ENCODE measurements around the gene FAHD2A.
"Not testable (repeated sequence)": the region's sequence is repeated elsewhere in the genome, so short reads cannot be mapped to it uniquely, and the experiment has no call there.

The FAHD2A gene

GRCh38 chr2:95376311-95377215, 25.9 kb upstream of the FAHD2A start:
- DNase-seq (ENCODE audit: low spot score) = no peak

GRCh38 chr2:95377216-95378123, 25.0 kb upstream of the FAHD2A start:
- DNase-seq (ENCODE audit: low spot score) = no peak

GRCh38 chr2:95378281-95378680, 24.2 kb upstream of the FAHD2A start:
- DNase-seq (ENCODE audit: low spot score) = not testable (repeated sequence)

DNA sequence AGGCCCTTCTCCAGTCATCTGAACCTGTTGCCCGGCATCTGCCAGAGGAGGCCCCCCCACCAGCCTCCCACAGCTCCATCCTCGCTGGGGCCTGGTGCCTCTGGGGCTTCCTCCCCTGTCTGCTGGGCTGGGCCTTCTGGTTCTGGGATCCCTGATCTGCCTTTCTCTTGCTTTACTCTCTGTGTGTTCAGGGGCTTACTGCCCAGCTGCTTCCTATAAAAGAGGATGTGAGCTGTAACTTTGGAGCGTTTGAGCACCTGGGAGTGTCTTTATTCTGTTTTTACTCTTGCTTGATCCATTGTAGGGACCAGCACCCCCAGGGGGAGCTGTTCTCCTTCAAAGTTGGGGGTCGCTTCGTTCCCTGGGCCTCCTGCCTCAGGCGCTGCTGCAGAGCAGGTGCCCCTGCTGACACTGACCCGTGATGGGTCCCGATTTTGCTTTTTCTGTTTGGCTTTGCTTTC, 23.1 kb upstream of the FAHD2A start:
- DNase-seq (ENCODE audit: low spot score) = peak; percentile 37

DNA sequence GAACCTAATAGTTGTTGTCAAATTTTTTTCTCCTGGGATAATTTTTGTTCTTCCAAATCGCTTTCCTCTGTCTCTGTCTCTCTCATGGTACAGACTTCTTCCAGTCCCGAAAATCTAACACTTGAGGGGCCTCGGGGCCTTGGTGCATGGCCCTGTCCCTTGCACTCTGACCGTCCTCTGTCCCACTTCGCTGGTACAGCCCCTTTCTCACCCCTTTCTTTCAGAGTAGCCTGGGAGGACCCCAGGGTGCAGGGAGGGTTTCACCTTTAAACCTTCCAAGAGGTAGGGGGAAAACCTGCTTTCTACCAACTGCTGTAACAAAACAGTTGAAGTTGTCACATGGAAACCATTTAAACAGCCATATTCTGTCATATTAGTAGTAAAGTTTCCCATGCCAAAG, 22.2 kb upstream of the FAHD2A start:
- DNase-seq (ENCODE audit: low spot score) = no peak

GRCh38 chr2:95380731-95381130, 21.8 kb upstream of the FAHD2A start:
- DNase-seq (ENCODE audit: low spot score) = no peak

DNA sequence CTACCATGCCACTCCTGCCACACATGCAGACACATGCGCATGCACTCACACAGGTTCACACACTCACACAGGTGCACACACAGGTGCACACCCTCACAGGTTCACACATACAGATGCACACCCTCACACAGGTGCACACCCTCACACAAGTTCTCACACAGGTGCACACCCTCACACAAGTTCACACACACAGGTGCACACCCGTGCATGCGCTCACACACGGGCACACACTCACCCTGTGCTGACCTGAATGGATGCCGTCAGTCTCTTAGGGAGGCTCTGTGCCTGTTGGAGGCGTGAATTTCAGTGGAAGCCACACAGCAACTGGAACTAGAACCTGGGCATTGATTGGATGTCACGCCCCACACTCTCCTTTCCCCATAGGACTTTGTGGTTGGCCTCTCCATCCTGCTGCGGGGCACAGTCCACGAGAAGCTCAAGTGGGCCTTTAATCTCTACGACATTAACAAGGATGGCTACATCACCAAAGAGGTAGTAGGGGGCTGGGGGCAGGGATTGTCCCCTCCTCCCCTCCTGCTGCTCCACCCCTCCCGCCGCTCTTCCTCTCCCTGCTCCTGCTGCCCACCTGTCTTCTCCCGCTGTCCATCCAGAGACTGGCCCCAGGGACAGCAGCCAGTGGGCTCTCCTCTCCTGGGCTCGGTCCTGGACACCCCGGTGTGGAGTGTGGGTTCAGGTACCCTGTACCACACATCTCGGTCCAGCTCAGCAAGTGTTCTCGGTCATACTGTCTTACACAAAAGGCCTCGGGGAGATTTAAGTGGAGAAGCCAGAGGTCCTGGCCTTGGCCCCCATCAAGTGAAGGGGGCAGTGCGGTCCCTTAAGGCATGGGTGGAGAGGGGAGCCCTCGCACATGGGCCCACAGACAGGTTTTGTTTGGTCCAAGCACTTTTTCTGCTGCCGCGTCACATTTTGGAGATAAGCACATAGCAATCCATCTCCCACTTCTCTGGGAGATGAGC, 21.0 kb upstream of the FAHD2A start:
- no peak for DNase-seq (ENCODE audit: low spot score)

DNA sequence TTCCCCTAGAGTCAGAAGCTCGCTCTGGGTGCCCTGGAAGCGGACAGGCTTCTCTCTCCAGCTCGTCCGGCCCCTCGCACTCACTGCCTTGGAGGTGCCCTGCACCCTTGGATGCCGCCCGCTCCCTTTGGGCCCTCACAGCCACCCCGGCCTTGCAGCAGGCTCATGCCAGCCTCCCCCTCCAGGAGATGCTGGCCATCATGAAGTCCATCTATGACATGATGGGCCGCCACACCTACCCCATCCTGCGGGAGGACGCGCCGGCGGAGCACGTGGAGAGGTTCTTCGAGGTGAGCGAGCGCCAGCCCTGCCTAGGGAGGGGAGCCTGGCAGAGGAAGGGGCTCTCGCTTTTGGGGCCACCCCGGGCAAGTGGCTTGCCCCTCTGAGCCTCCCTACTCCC, 20.3 kb upstream of the FAHD2A start:
- no peak for DNase-seq (ENCODE audit: low spot score)

- no peak for DNase-seq (ENCODE audit: low spot score)
Measured at GRCh38 chr2:95382686-95383634, 19.5 kb upstream of the FAHD2A start.

DNA sequence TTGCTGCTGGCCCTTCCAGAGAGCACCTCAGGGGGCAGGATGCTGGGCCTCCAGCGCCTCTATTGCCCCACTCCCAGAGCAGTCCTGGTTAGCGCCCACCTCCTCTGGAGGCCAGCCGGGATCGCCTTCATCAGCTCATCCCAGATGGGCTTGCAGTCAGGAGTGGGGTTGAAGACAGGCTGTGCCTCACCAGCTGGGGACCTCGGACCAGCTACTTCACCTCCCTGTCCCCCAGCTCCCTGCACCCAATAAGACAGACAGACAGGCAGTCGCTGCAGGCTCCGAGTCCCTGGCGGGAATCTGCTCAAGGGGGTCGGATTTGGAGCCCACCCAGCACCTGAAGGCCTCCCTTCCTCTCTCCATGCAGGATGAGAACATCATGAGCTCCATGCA, 18.9 kb upstream of the FAHD2A start:
- DNase-seq (ENCODE audit: low spot score) = no peak

DNA sequence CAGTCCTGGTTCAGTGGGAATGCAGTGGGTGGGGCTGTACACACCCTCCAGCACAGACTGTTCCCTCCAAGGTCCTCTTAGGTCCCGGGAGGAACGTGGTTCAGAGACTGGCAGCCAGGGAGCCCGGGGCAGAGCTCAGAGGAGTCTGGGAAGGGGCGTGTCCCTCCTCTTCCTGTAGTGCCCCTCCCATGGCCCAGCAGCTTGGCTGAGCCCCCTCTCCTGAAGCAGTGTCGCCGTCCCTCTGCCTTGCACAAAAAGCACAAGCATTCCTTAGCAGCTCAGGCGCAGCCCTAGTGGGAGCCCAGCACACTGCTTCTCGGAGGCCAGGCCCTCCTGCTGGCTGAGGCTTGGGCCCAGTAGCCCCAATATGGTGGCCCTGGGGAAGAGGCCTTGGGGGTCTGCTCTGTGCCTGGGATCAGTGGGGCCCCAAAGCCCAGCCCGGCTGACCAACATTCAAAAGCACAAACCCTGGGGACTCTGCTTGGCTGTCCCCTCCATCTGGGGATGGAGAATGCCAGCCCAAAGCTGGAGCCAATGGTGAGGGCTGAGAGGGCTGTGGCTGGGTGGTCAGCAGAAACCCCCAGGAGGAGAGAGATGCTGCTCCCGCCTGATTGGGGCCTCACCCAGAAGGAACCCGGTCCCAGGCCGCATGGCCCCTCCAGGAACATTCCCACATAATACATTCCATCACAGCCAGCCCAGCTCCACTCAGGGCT, 17.5 kb upstream of the FAHD2A start:
- no peak for DNase-seq (ENCODE audit: low spot score)

GRCh38 chr2:95385570-95385984, 16.9 kb upstream of the FAHD2A start:
- no peak for DNase-seq (ENCODE audit: low spot score)

GRCh38 chr2:95386031-95386430, 16.5 kb upstream of the FAHD2A start:
- no peak for DNase-seq (ENCODE audit: low spot score)

GRCh38 chr2:95387358-95387757, 15.2 kb upstream of the FAHD2A start:
- DNase-seq (ENCODE audit: low spot score) = no peak

DNA sequence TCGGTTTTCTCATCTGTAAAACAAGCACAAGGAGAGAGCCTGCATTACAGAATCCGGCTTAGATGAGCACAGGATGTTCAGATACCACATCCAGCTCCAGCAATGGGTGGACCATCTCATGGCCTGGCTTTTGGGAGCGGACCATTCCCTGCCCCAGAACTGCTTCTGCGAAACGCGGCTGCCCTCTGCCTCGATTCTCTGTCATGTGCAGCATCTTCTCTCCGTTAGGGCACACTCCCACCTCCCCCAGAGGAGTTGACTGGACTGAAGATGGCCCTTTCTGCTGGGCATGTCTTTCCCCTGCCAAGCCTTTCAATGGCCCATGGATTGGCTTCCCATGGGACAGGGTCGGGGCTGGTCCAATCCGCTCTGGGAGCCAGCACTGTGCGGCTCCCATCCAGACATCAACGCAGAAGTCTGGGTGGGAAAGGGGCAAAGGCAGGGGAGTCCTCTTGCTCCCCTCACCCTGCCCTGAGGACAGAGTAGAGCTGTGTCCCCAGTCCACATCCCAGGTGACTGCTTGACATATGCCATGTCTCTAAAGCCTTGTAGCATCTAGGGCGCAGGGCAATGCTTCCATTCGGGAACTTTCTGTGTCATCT, 14.3 kb upstream of the FAHD2A start:
- DNase-seq (ENCODE audit: low spot score) = no peak

GRCh38 chr2:95388856-95389244, 13.7 kb upstream of the FAHD2A start:
- no peak for DNase-seq (ENCODE audit: low spot score)

DNA sequence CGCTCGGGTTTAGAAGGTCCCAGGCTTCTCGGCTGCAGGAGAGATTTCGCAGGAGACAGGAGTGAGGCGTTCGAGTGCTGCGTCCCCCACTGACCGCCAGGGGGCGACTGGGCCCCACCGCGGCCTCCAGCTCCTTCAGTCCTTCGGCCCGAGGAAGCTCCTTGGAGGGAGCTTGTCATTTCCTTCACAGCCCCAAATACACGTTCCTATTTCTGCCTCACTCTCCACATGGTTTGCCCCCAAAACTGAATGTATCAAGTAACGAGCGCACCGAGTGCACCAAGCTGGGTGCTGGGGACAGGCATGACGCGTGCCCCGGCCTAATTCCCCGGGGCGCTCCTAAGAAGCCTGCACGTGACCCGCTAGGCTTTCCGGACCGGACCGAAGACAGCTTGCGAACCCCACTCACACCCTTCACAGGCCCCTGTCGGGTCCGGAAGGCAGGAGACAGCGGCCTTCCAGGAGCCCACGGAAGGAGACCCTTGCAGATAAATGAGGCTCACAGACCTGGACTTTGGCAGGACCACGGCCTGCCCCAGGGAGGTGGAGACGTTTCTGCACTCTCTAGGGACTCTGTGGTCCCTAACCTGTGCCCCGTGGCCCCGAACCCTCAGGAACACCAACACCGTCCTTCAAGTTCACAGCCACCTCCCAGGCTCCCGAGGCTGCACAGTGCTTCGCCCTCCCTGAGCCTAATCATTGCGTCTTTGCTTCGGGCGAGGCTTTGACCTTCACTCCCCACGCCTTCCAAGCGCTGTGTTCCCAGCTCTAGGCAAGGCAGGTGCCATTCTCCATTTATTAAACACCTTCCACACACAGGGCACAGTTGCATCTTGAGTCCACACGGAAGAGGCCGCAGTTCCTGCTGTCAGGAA, 13.0 kb upstream of the FAHD2A start:
- DNase-seq (ENCODE audit: low spot score) = peak; percentile 63

GRCh38 chr2:95390272-95390880, 12.1 kb upstream of the FAHD2A start:
- no peak for DNase-seq (ENCODE audit: low spot score)
